Panc1 (cell line): ENCODE measurements around the gene ICAM2.

Source experiments
- CTCF ChIP-seq: fragments of 450-650 bp; IDR thresholded peaks from 2 replicates; pipeline ENCODE4 v1.5.1; 2017; ENCODE audit warnings: mild to moderate bottlenecking
- POLR2AphosphoS5 ChIP-seq: IDR thresholded peaks from 2 replicates; pipeline ENCODE4 v1.6.1; 2012; ENCODE audit warnings: mild to moderate bottlenecking, low read depth, low read length, moderate library complexity
- REST ChIP-seq, 2 experiments: IDR thresholded peaks; 2 replicates each; pipeline ENCODE4 v1.6.1; 2011 to 2012; ENCODE audit warnings: low read depth in 2 of 2, control low read depth in 1 of 2, low read length in 1 of 2, mild to moderate bottlenecking in 1 of 2, moderate library complexity in 1 of 2; ENCODE audit not compliant: insufficient read depth in 1 of 2
- SIN3A ChIP-seq: IDR thresholded peaks from 2 replicates; pipeline ENCODE4 v1.6.1; 2012; ENCODE audit warnings: low read depth, mild to moderate bottlenecking, low read length, moderate library complexity, borderline replicate concordance; ENCODE audit not compliant: insufficient read depth

GRCh38 chr17:63960006-63960405 is 60.4 kb downstream of the ICAM2 start:
- TF ChIP-seq POLR2AphosphoS5: no peak
- no peak for TF ChIP-seq CTCF
- no peak for TF ChIP-seq REST (IDR thresholded peaks at IDR 0.05; ENCODE audit: insufficient read depth in 1 of 2, low read depth in 2 of 2, low read length in 1 of 2)
- TF ChIP-seq SIN3A: no peak
